ENCODE measurements around the gene GLT1D1.

GRCh38 chr12:128961957-128962356, 108.7 kb downstream of the GLT1D1 start:
- TF ChIP-seq ATF3 (IDR thresholded peaks at IDR 0.05): no peak
- TF ChIP-seq RAD21 (IDR thresholded peaks at IDR 0.05; ENCODE audit: low read depth): no peak
- TF ChIP-seq SRF (IDR thresholded peaks at IDR 0.05; ENCODE audit: low read depth): no peak
- TF ChIP-seq EZH2 (IDR thresholded peaks at IDR 0.05): no peak
- TF ChIP-seq ZBTB33 (IDR thresholded peaks at IDR 0.05; ENCODE audit: extremely low read depth, insufficient replicate concordance, low read length): no peak
- no peak for TF ChIP-seq EGR1 (IDR thresholded peaks at IDR 0.05; ENCODE audit: low read depth)
- TF ChIP-seq REST (IDR thresholded peaks at IDR 0.05; ENCODE audit: low read depth): no peak
- no peak for TF ChIP-seq POLR2AphosphoS5 (IDR thresholded peaks at IDR 0.05; ENCODE audit: low read depth, low read length)
- TF ChIP-seq POLR2A (IDR thresholded peaks at IDR 0.05; ENCODE audit: borderline replicate concordance, extremely low read depth, insufficient read depth, insufficient read length): no peak
